Loucy (cell line): ENCODE data around the gene VPS37C.

ENCODE experiments used
- H2AFZ ChIP-seq: fragments of 200-600 bp; sonication (generic); 2 replicates; pipeline ENCODE4 v1.6.0; 2016; ENCODE audit warnings: antibody characterized with exemption, mild to moderate bottlenecking, low read length, moderate library complexity
- H3F3A ChIP-seq: fragments of 200-600 bp; 2 replicates; pipeline ENCODE4 v1.6.0; 2016; ENCODE audit warnings: antibody characterized with exemption, low read depth, mild to moderate bottlenecking
- H3K27me3 ChIP-seq: fragments of 200-600 bp; sonication (generic); 2 replicates; pipeline ENCODE4 v1.6.1; 2014; ENCODE audit warnings: low read length, mild to moderate bottlenecking; ENCODE audit not compliant: insufficient read depth, poor library complexity, severe bottlenecking
- H3K36me3 ChIP-seq: fragments of 200-600 bp; sonication (generic); 2 replicates; pipeline ENCODE4 v1.6.1; 2016; ENCODE audit warnings: low read length; ENCODE audit not compliant: insufficient read depth
- H3K4me1 ChIP-seq: fragments of 200-600 bp; sonication (generic); 2 replicates; pipeline ENCODE4 v1.5.1; 2014; ENCODE audit warnings: low read length, mild to moderate bottlenecking; ENCODE audit not compliant: insufficient read depth, poor library complexity, severe bottlenecking
- H3K4me2 ChIP-seq: fragments of 200-600 bp; sonication (generic); 2 replicates; pipeline ENCODE4 v1.6.0; 2014; ENCODE audit warnings: antibody characterized with exemption, low read length, low read depth, mild to moderate bottlenecking; ENCODE audit not compliant: poor library complexity, severe bottlenecking
- H3K4me3 ChIP-seq: fragments of 200-600 bp; sonication (generic); 2 replicates; pipeline ENCODE4 v1.5.1; 2014; ENCODE audit warnings: low read length, mild to moderate bottlenecking, mixed read lengths; ENCODE audit not compliant: poor library complexity, severe bottlenecking
- H3K79me2 ChIP-seq: fragments of 200-600 bp; sonication (generic); 2 replicates; pipeline ENCODE4 v1.6.1; 2014; ENCODE audit warnings: low read length; ENCODE audit not compliant: insufficient read depth
- H3K9ac ChIP-seq: fragments of 200-600 bp; sonication (generic); 2 replicates; pipeline ENCODE4 v1.6.0; 2014; ENCODE audit warnings: mild to moderate bottlenecking, low read depth, low read length, moderate library complexity; ENCODE audit not compliant: poor library complexity, severe bottlenecking
- H3K9me2 ChIP-seq: fragments of 200-600 bp; sonication (generic); replicated peaks from 2 replicates; pipeline ENCODE4 v1.6.1; 2016; ENCODE audit warnings: low read depth, low read length, mixed read lengths
- H3K9me3 ChIP-seq: fragments of 200-600 bp; sonication (generic); 2 replicates; pipeline ENCODE4 v1.6.1; 2014; ENCODE audit warnings: mild to moderate bottlenecking, antibody characterized with exemption, low read length, low read depth; ENCODE audit not compliant: insufficient read depth
- H4K20me1 ChIP-seq: fragments of 200-600 bp; sonication (generic); 2 replicates; pipeline ENCODE4 v1.6.0; 2014; ENCODE audit warnings: antibody characterized with exemption, low read length, mild to moderate bottlenecking; ENCODE audit not compliant: insufficient read depth, poor library complexity, severe bottlenecking
- CTCF ChIP-seq: fragments of 200-600 bp; sonication (generic); conservative IDR thresholded peaks from 2 replicates; pipeline ENCODE4 v1.5.1; 2014; ENCODE audit warnings: mild to moderate bottlenecking, antibody characterized with exemption, low read length
- EZH2phosphoT487 ChIP-seq: fragments of 200-600 bp; IDR thresholded peaks from 2 replicates; pipeline ENCODE4 v1.6.1; 2018; ENCODE audit warnings: antibody characterized with exemption, mild to moderate bottlenecking, moderate library complexity, borderline replicate concordance

The VPS37C gene

GRCh38 chr11:61195719-61196118 is 34.5 kb upstream of the VPS37C start:
- Histone ChIP-seq H3K4me1 (no peaks in the 10 kb centered on the region), H3K9me2 (no peaks in the 10 kb centered on the region), H3F3A (no peaks in the 10 kb centered on the region), H2AFZ (no peak overlapping the region), H3K9ac (no peak overlapping the region), H3K79me2 (no peaks in the 10 kb centered on the region), H3K27me3 (no peaks in the 10 kb centered on the region), H3K36me3 (no peaks in the 10 kb centered on the region), H3K9me3 (no peaks in the 10 kb centered on the region), H3K4me3 (no peak overlapping the region), H3K4me2 (no peak overlapping the region), H4K20me1 (no peaks in the 10 kb centered on the region)
- TF ChIP-seq CTCF, result no peak
- TF ChIP-seq EZH2phosphoT487, result no peak

GRCh38 chr11:61194981-61195695 is 33.9 kb upstream of the VPS37C start:
- Histone ChIP-seq H3K79me2 (no peaks in the 10 kb centered on the region), H2AFZ (no peak overlapping the region), H3K4me3 (no peak overlapping the region), H3K4me2 (no peak overlapping the region), H3K9me2 (no peaks in the 10 kb centered on the region), H3K9me3 (no peaks in the 10 kb centered on the region), H3K4me1 (no peaks in the 10 kb centered on the region), H3K36me3 (no peaks in the 10 kb centered on the region), H3K27me3 (no peaks in the 10 kb centered on the region), H3K9ac (no peak overlapping the region), H4K20me1 (no peaks in the 10 kb centered on the region), H3F3A (no peaks in the 10 kb centered on the region)
- TF ChIP-seq CTCF (no peak), EZH2phosphoT487 (no peak)

- no peaks in the 10 kb centered on the region for H3K36me3 ChIP-seq
- H3K9ac ChIP-seq, result no peak overlapping the region
- H4K20me1 ChIP-seq, result no peaks in the 10 kb centered on the region
- H3K4me3 ChIP-seq, result no peak overlapping the region
- no peak for TF ChIP-seq EZH2phosphoT487
- TF ChIP-seq CTCF, result no peak
- no peak overlapping the region for H3K4me2 ChIP-seq
- H3K9me2 ChIP-seq, result no peaks in the 10 kb centered on the region
- no peaks in the 10 kb centered on the region for H3K79me2 ChIP-seq
- H3K27me3 ChIP-seq, result no peaks in the 10 kb centered on the region
- H3K9me3 ChIP-seq, result no peaks in the 10 kb centered on the region
- H3F3A ChIP-seq, result no peaks in the 10 kb centered on the region
- H3K4me1 ChIP-seq, result no peaks in the 10 kb centered on the region
- no peak overlapping the region for H2AFZ ChIP-seq
These were observed 33.0 kb upstream of the VPS37C start for GRCh38 chr11:61194169-61194671.
